Natural killer cell (primary cell): ENCODE data around the gene GFI1. TPM values are rescaled to one million over a fixed set of nuclear protein-coding genes. Genes with fewer than 3 reads are reported as not detected.

Experiments
- ATAC-seq, 3 donors: fragments of 150-1000 bp in 2 of 3; fragments of 200-7000 bp in 1 of 3; cut with Tn5 transposase; 1 replicate in 1 of 3; 2 replicates in 2 of 3; pipeline ENCODE4 v1.10.0; 2021; ENCODE audit warnings: mild to moderate bottlenecking in 2 of 3, moderate library complexity in 2 of 3
- DNase-seq, 2 donors: peaks; one replicate each; pipeline versions ENCODE4 v3.0.0 to v3.0.0-alpha.2; 2013 to 2021; ENCODE audit warnings: mixed read lengths in 1 of 2
- H3K27ac ChIP-seq: one replicate; pipeline ENCODE4 v1.5.1; 2013; ENCODE audit warnings: mild to moderate bottlenecking, low read length
- H3K27me3 ChIP-seq: one replicate; pipeline ENCODE4 v1.6.1; 2013; ENCODE audit warnings: low read length; ENCODE audit not compliant: control insufficient read depth, insufficient read depth
- H3K36me3 ChIP-seq: one replicate; pipeline ENCODE4 v1.6.1; 2013; ENCODE audit warnings: low read length; ENCODE audit not compliant: control insufficient read depth, insufficient read depth
- H3K4me1 ChIP-seq: one replicate; pipeline ENCODE4 v1.6.1; 2013; ENCODE audit warnings: low read length; ENCODE audit not compliant: control insufficient read depth, insufficient read depth
- H3K4me3 ChIP-seq: one replicate; pipeline ENCODE4 v1.5.1; 2013; ENCODE audit warnings: low read length
- H3K9me3 ChIP-seq: one replicate; pipeline ENCODE4 v1.6.1; 2013; ENCODE audit warnings: low read length; ENCODE audit not compliant: control insufficient read depth, insufficient read depth
- H3K27ac Mint-ChIP-seq, 2 donors: one replicate each; pipeline ENCODE4 v1.8.0; 2022; ENCODE audit warnings: mild to moderate bottlenecking in 2 of 2, mixed read lengths in 2 of 2, moderate library complexity in 1 of 2
- H3K27me3 Mint-ChIP-seq, 2 donors: one replicate each; pipeline ENCODE4 v1.8.0; 2022; ENCODE audit warnings: low read depth in 2 of 2, mixed read lengths in 2 of 2
- H3K36me3 Mint-ChIP-seq: one replicate; pipeline ENCODE4 v1.8.0; 2022; ENCODE audit warnings: mixed read lengths
- H3K4me1 Mint-ChIP-seq, 2 donors: one replicate each; pipeline ENCODE4 v1.8.0; 2022; ENCODE audit warnings: mixed read lengths in 2 of 2
- H3K4me3 Mint-ChIP-seq: one replicate; pipeline ENCODE4 v1.8.0; 2022; ENCODE audit warnings: mild to moderate bottlenecking, moderate library complexity, mixed read lengths
- H3K9me3 Mint-ChIP-seq, 2 donors: one replicate each; pipeline ENCODE4 v1.8.0; 2022; ENCODE audit warnings: mixed read lengths in 2 of 2
- CTCF ChIP-seq: fragments of 200-600 bp; IDR thresholded peaks from one replicate; pipeline ENCODE4 v1.8.0; 2022; ENCODE audit warnings: antibody characterized with exemption
- WGBS: methylation state at CpG from one replicate; pipeline ENCODE4 v1.1.7; 2013; ENCODE audit warnings: missing lambda C conversion rate; ENCODE audit not compliant: insufficient coverage; 5-methylcytosine and 5-hydroxymethylcytosine counted together
- intact Hi-C: fragments of 100-400 bp; cut with micrococcal nuclease; formaldehyde crosslinking; loops from one replicate; pipeline ENCODE4 v1.14.2; 2022
- total RNA-seq, 4 donors: library from RNA; stranded (reverse); fragments of 120-200 nt in 1 of 4; gene quantifications; one replicate each; pipeline versions ENCODE4 v1.2.3 to v1.2.4, GENCODE V29; 2013 to 2022

GFI1 gene
- total RNA-seq, 3 donors from 2014 or later (not counting 1 experiment from before 2014, with no cell fraction given): 42.7 to 50.3 (median 46.0) TPM

GRCh38 chr1:92480813-92481598 is 5.7 kb downstream of the GFI1 start:
- H3K27ac Mint-ChIP-seq: no peak overlapping the region
- intact Hi-C loops: no loop called here
- DNase-seq: no peak
- peaks cover 63 to 70% of the 10 kb centered on the region in 2 donors for H3K4me1 Mint-ChIP-seq
- Histone ChIP-seq H3K4me1 (peaks cover 67% of the 10 kb centered on the region), H3K27ac (no peak overlapping the region), H3K9me3 (no peaks in the 10 kb centered on the region), H3K27me3 (no peaks in the 10 kb centered on the region), H3K4me3 (no peak overlapping the region), H3K36me3 (peaks cover 19% of the 10 kb centered on the region)
- 95% methylated on average over 65 of the region's 65 CpGs for WGBS
- ATAC-seq: no peak
- H3K9me3 Mint-ChIP-seq: no peaks in the 10 kb centered on the region
- peaks cover 8% of the 10 kb centered on the region for H3K36me3 Mint-ChIP-seq
- no peak for TF ChIP-seq CTCF
- no peaks in the 10 kb centered on the region for H3K27me3 Mint-ChIP-seq
- peak overlapping the region; percentile 69 for H3K4me3 Mint-ChIP-seq

GRCh38 chr1:92480200-92480812 is 6.4 kb downstream of the GFI1 start:
- Histone ChIP-seq H3K27ac (no peak overlapping the region), H3K36me3 (peaks cover 26% of the 10 kb centered on the region), H3K4me3 (no peak overlapping the region), H3K9me3 (no peaks in the 10 kb centered on the region), H3K4me1 (peaks cover 72% of the 10 kb centered on the region), H3K27me3 (no peaks in the 10 kb centered on the region)
- peak overlapping the region; percentile 87 for H3K27ac Mint-ChIP-seq
- DNase-seq: no peak
- TF ChIP-seq CTCF: no peak
- ATAC-seq: no peak
- 97% methylated on average over 59 of the region's 59 CpGs for WGBS
- intact Hi-C loops: no loop called here
- peaks cover 63 to 69% of the 10 kb centered on the region in 2 donors for H3K4me1 Mint-ChIP-seq
- H3K9me3 Mint-ChIP-seq: no peaks in the 10 kb centered on the region
- H3K4me3 Mint-ChIP-seq: peak overlapping the region; percentile 80
- H3K27me3 Mint-ChIP-seq: no peaks in the 10 kb centered on the region
- peaks cover 13% of the 10 kb centered on the region for H3K36me3 Mint-ChIP-seq

GRCh38 chr1:92479587-92479986 is 7.1 kb downstream of the GFI1 start:
- Histone ChIP-seq H3K9me3 (no peaks in the 10 kb centered on the region), H3K4me1 (peaks cover 71% of the 10 kb centered on the region), H3K4me3 (no peak overlapping the region), H3K36me3 (peaks cover 32% of the 10 kb centered on the region), H3K27me3 (no peaks in the 10 kb centered on the region), H3K27ac (peak overlapping the region; percentile 44)
- Mint-ChIP-seq H3K27ac (peak overlapping the region; percentile 87), H3K4me3 (peak overlapping the region; percentile 80), H3K4me1 (peaks cover 63 to 67% of the 10 kb centered on the region in 2 donors), H3K36me3 (peaks cover 14% of the 10 kb centered on the region), H3K27me3 (no peaks in the 10 kb centered on the region), H3K9me3 (no peaks in the 10 kb centered on the region)
- DNase-seq (no peak), ATAC-seq (no peak)
- no peak for TF ChIP-seq CTCF
- intact Hi-C loops: no loop called here
- 90% methylated on average over 9 of the region's 9 CpGs for WGBS
